ENCODE results near the gene IQCM. TPM values are rescaled to one million over a fixed set of nuclear protein-coding genes. Genes with fewer than 3 reads are reported as not detected.
"Not testable (repeated sequence)": the region's sequence is repeated elsewhere in the genome, so short reads cannot be mapped to it uniquely, and the experiment has no call there.

Gene IQCM
- total RNA-seq, 2 experiments from 2014 or later = not detected

GRCh38 chr4:149605601-149606378 lies 209.9 kb downstream of the IQCM start:
- POLR2A ChIA-PET = no interaction called here
- CTCF ChIA-PET = no interaction called here

- CTCF ChIA-PET = no interaction called here
- POLR2A ChIA-PET = no interaction called here
These were observed 210.8 kb downstream of the IQCM start for GRCh38 chr4:149604827-149605226.

- POLR2A ChIA-PET = no interaction called here
- CTCF ChIA-PET = no interaction called here
These were observed 220.1 kb downstream of the IQCM start for GRCh38 chr4:149595500-149595899.

GRCh38 chr4:149589826-149590225 lies 225.8 kb downstream of the IQCM start:
- ChIA-PET POLR2A (no interaction called here), CTCF (no interaction called here)

GRCh38 chr4:149584722-149585121 lies 230.9 kb downstream of the IQCM start:
- ChIA-PET POLR2A (no interaction called here), CTCF (no interaction called here)

- CTCF ChIA-PET = no interaction called here
- POLR2A ChIA-PET = no interaction called here
These were observed 240.7 kb downstream of the IQCM start for GRCh38 chr4:149574971-149575370.

- POLR2A ChIA-PET = no interaction called here
- CTCF ChIA-PET = no interaction called here
These were observed 242.9 kb downstream of the IQCM start for GRCh38 chr4:149572716-149573115.

- CTCF ChIA-PET = no interaction called here
- POLR2A ChIA-PET = no interaction called here
These were observed 259.8 kb downstream of the IQCM start for GRCh38 chr4:149555799-149556198.

GRCh38 chr4:149555146-149555545 lies 260.5 kb downstream of the IQCM start:
- ChIA-PET POLR2A (no interaction called here), CTCF (no interaction called here)

- ChIA-PET POLR2A (no interaction called here), CTCF (no interaction called here)
These were observed 261.6 kb downstream of the IQCM start for GRCh38 chr4:149553959-149554520.

- CTCF ChIA-PET = no interaction called here
- POLR2A ChIA-PET = no interaction called here
These were observed 263.0 kb downstream of the IQCM start for GRCh38 chr4:149552601-149553000.

- POLR2A ChIA-PET = no interaction called here
These were observed 265.7 kb downstream of the IQCM start for GRCh38 chr4:149549911-149550310.

GRCh38 chr4:149534779-149535178 lies 280.9 kb downstream of the IQCM start:
- CTCF ChIA-PET = no interaction called here
- POLR2A ChIA-PET = no interaction called here

More at GRCh38 chr4:149549911-149550310, 265.7 kb downstream of the IQCM start:
- CTCF ChIA-PET = no interaction called here

- POLR2A ChIA-PET = no interaction called here
These were observed 283.8 kb downstream of the IQCM start for GRCh38 chr4:149531861-149532260.

GRCh38 chr4:149523039-149523438 lies 292.6 kb downstream of the IQCM start:
- CTCF ChIA-PET = no interaction called here
- POLR2A ChIA-PET = no interaction called here

More at GRCh38 chr4:149531861-149532260, 283.8 kb downstream of the IQCM start:
- CTCF ChIA-PET = no interaction called here

GRCh38 chr4:149521611-149522425 lies 293.8 kb downstream of the IQCM start:
- POLR2A ChIA-PET = no interaction called here
- CTCF ChIA-PET = no interaction called here

- POLR2A ChIA-PET = no interaction called here
- CTCF ChIA-PET = no interaction called here
These were observed 297.2 kb downstream of the IQCM start for GRCh38 chr4:149518471-149518870.

GRCh38 chr4:149513081-149513480 lies 302.6 kb downstream of the IQCM start:
- ChIA-PET CTCF (no interaction called here), POLR2A (no interaction called here)

- POLR2A ChIA-PET = no interaction called here
- CTCF ChIA-PET = no interaction called here
These were observed 303.1 kb downstream of the IQCM start for GRCh38 chr4:149512501-149512900.

GRCh38 chr4:149511558-149512298 lies 303.9 kb downstream of the IQCM start:
- ChIA-PET POLR2A (no interaction called here), CTCF (no interaction called here)

GRCh38 chr4:149507309-149507708 lies 308.3 kb downstream of the IQCM start:
- CTCF ChIA-PET, POLR2A ChIA-PET: not testable (repeated sequence)
